K562 (cell line): ENCODE results near the gene LZTR1. TPM values are rescaled to one million over a fixed set of nuclear protein-coding genes. Genes with fewer than 3 reads are reported as not detected.

Source experiments
- AFF1 ChIP-seq, 2 experiments: fragments of 450-650 bp; IDR thresholded peaks; 2 replicates each; pipeline ENCODE4 v1.6.1; 2018; ENCODE audit warnings: mild to moderate bottlenecking in 2 of 2, low read depth in 1 of 2; ENCODE audit not compliant: partially characterized antibody in 2 of 2
- ATF1 ChIP-seq, 2 experiments: fragments of 450-650 bp in 1 of 2; IDR thresholded peaks; 2 replicates each; pipeline ENCODE4 v1.6.1; 2016; ENCODE audit warnings: missing compliant biosample characterization in 1 of 2, missing genetic modification characterization in 1 of 2
- ATF7 ChIP-seq: fragments of 450-650 bp; IDR thresholded peaks from 2 replicates; pipeline ENCODE4 v1.7.1; 2014; ENCODE audit warnings: mild to moderate bottlenecking, moderate library complexity
- CC2D1A ChIP-seq: fragments of 450-650 bp; IDR thresholded peaks from 2 replicates; pipeline ENCODE4 v1.6.1; 2017; ENCODE audit warnings: mild to moderate bottlenecking
- CGGBP1 ChIP-seq: fragments of 250-450 bp; sonication (Bioruptor Pico); IDR thresholded peaks from 2 replicates; pipeline ENCODE4 v1.9.0; 2021; ENCODE audit warnings: mild to moderate bottlenecking
- E2F1 ChIP-seq: sonication (generic); formaldehyde crosslinking; IDR thresholded peaks from 2 replicates; pipeline ENCODE4 v1.8.1; 2023; ENCODE audit warnings: mild to moderate bottlenecking, missing genetic modification reagents, moderate library complexity
- ELF2 ChIP-seq: fragments of 250-450 bp; sonication (Bioruptor Pico); IDR thresholded peaks from 2 replicates; pipeline ENCODE4 v1.5.0; 2021; ENCODE audit warnings: mild to moderate bottlenecking
- LARP7 ChIP-seq: fragments of 450-650 bp; IDR thresholded peaks from 2 replicates; pipeline ENCODE4 v1.6.1; 2016
- NELFE ChIP-seq: IDR thresholded peaks from 2 replicates; pipeline ENCODE4 v1.6.1; 2011; ENCODE audit warnings: mild to moderate bottlenecking; ENCODE audit not compliant: insufficient read depth, insufficient read length
- POLR2A ChIP-seq: fragments of 450-650 bp; conservative IDR thresholded peaks from 2 replicates; pipeline ENCODE4 v1.6.1; 2016
- TBL1XR1 ChIP-seq, 2 experiments: IDR thresholded peaks; 2 replicates each; pipeline ENCODE4 v1.6.1; 2012; ENCODE audit warnings: improper control_type of control experiment in 2 of 2, low read length in 2 of 2, mild to moderate bottlenecking in 1 of 2
- ZNF232 ChIP-seq: sonication (generic); formaldehyde crosslinking; IDR thresholded peaks from 2 replicates; pipeline ENCODE4 v1.8.0; 2022; ENCODE audit warnings: mild to moderate bottlenecking, missing genetic modification reagents
- ZNF318 ChIP-seq, 2 experiments: fragments of 450-650 bp; IDR thresholded peaks; 2 replicates each; pipeline ENCODE4 v1.6.1; 2016; ENCODE audit warnings: mild to moderate bottlenecking in 2 of 2, borderline replicate concordance in 1 of 2, low read depth in 1 of 2, moderate library complexity in 1 of 2
- ZNF408 ChIP-seq: fragments of 250-450 bp; sonication (Bioruptor Pico); IDR thresholded peaks from 2 replicates; pipeline ENCODE4 v1.4.0; 2020; ENCODE audit warnings: low read depth, mild to moderate bottlenecking, moderate library complexity
- ZNF445 ChIP-seq: fragments of 250-450 bp; sonication (Bioruptor Pico); IDR thresholded peaks from 2 replicates; pipeline ENCODE4 v1.4.0; 2020; ENCODE audit warnings: low read depth, mild to moderate bottlenecking, moderate library complexity
- ZNF561 ChIP-seq: fragments of 450-650 bp; formaldehyde crosslinking; conservative IDR thresholded peaks from 2 replicates; pipeline ENCODE4 v1.4.0; 2020; ENCODE audit warnings: mild to moderate bottlenecking, moderate library complexity
- polyA plus RNA-seq, 8 experiments: library from polyadenylated mRNA; depleted of rRNA in 4 of 8; stranded (reverse) in 5 of 8; unstranded in 3 of 8; fragments of >200 nt; fragmentation: Nextera tagmentation in 2 of 8; fragmentation: Illumina TruSeq in 1 of 8; extraction: Ambion mirVana in 2 of 8; extraction: Trizol in 1 of 8; gene quantifications; 2 replicates each; pipeline versions ENCODE4 v1.2.1 to v1.2.3, GENCODE V29; 2011 to 2014; ENCODE audit warnings: inconsistent platforms in 1 of 8, missing spikeins in 1 of 8
- total RNA-seq, 7 experiments: library from RNA; depleted of rRNA in 6 of 7; stranded (reverse); fragments of >200 nt in 6 of 7; fragmentation: Illumina TruSeq in 2 of 7; extraction: Trizol in 2 of 7; gene quantifications; 2 replicates each; pipeline versions ENCODE4 v1.2.1 to v1.2.3, GENCODE V29; 2011 to 2021; ENCODE audit warnings: low replicate concordance in 1 of 7

The LZTR1 gene
- total and polyA plus RNA-seq, 9 of the 15 experiments (the other 6 are each of a cell fraction or from before 2014, with no cell fraction given): 2.2 to 135 (median 63.0) TPM

- TF ChIP-seq ZNF561 (CRISPR knock-in tag): 0 out of 2 replicates have a peak, but pooled peaks have one; percentile 75
- no peak for TF ChIP-seq POLR2A
- TF ChIP-seq ZNF445 (CRISPR knock-in tag): no peak
- no peak for TF ChIP-seq ATF7
- peak; percentile 81 for TF ChIP-seq ELF2 (CRISPR knock-in tag)
- TF ChIP-seq ZNF232 (CRISPR knock-in tag): no peak
- no peak for TF ChIP-seq ZNF318 (IDR thresholded peaks at IDR 0.05; ENCODE audit: borderline replicate concordance in 1 of 2, low read depth in 1 of 2)
- TF ChIP-seq LARP7: no peak
- TF ChIP-seq CC2D1A: no peak
- TF ChIP-seq ZNF408 (CRISPR knock-in tag): peak; percentile 61; the same call in 1 of the 2 replicates
- no peak for TF ChIP-seq AFF1 (IDR thresholded peaks at IDR 0.05; ENCODE audit: low read depth in 1 of 2, partially characterized antibody in 2 of 2)
- TF ChIP-seq TBL1XR1 (IDR thresholded peaks at IDR 0.05; ENCODE audit: low read length in 2 of 2): 0 out of 4 replicates have a peak, but pooled peaks of 1 of the 2 experiments have one; percentile 26
- TF ChIP-seq E2F1 (CRISPR knock-in tag): no peak
- TF ChIP-seq ATF1 (CRISPR knock-in tag; IDR thresholded peaks at IDR 0.05): no peak
- TF ChIP-seq ATF1 (tag; IDR thresholded peaks at IDR 0.05): no peak
- TF ChIP-seq CGGBP1 (CRISPR knock-in tag): 0 out of 2 replicates have a peak, but pooled peaks have one; percentile 16
- no peak for TF ChIP-seq NELFE
Measured at GRCh38 chr22:20982563-20982882, 426 bp downstream of the LZTR1 start (continued).
